ENCODE results near the gene COPG1. TPM values are rescaled to one million over a fixed set of nuclear protein-coding genes. Genes with fewer than 3 reads are reported as not detected.

Gene COPG1
- polyA plus RNA-seq, 1 of the 3 experiments (the other 2 are of a cell fraction): 114 TPM

DNA sequence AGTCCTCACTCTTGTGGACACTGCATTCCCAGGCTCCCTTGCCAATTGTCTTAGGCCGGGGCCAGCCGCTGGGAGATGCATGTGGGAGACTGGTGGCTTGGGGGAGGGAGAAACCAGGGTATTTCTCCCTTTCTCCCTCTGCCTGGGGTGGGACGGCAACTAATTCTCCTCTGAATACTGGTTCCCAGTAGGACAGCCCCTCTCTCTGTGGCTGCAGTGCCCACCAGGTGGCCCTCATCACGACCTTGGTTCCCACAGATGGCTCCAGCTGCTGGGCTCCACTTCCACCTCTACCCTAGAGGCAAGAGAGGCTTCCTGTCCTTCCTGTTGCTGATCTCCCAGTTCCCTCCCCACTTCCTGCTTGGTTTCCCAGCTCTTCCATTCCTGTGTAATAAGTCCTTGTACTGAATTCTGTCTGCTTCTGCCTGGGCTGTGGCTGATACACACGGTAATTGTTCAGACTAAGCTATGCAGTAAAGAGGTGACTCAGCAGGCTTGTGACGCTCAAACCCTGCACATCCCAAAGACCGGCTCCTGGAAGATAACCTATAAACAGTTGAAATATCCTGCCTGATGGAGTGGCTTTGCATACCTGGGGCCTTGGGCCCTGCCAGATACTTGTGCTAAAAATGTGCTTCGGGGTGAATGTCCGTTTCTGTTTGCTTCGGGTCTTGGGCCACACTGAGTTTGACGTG is 20.4 kb upstream of the COPG1 start:
- peak; percentile 42 for DNase-seq
- ChIA-PET POLR2A (no interaction called here), CTCF (interaction anchor here (0.5 to 8.8 kb wide), 2 partner anchors 17 to 176 kb away, joined by 3 to 49 read pairs; no protein-coding TSS in a partner anchor)
- TF ChIP-seq, protein P1, sequence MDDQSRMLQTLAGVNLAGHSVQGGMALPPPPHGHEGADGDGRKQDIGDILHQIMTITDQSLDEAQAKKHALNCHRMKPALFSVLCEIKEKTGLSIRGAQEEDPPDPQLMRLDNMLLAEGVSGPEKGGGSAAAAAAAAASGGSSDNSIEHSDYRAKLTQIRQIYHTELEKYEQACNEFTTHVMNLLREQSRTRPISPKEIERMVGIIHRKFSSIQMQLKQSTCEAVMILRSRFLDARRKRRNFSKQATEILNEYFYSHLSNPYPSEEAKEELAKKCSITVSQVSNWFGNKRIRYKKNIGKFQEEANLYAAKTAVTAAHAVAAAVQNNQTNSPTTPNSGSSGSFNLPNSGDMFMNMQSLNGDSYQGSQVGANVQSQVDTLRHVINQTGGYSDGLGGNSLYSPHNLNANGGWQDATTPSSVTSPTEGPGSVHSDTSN (IDR thresholded peaks at IDR 0.05): no peak
- TF ChIP-seq RAD21 (IDR thresholded peaks at IDR 0.05; ENCODE audit: low read length) (no peak), MEF2A (IDR thresholded peaks at IDR 0.05; ENCODE audit: borderline replicate concordance, low read depth) (no peak), EP300 (IDR thresholded peaks at IDR 0.05; ENCODE audit: borderline replicate concordance in 1 of 2, low read depth in 1 of 2, low read length in 1 of 2) (no peak), SIN3A (IDR thresholded peaks at IDR 0.05; ENCODE audit: borderline replicate concordance, low read depth, low read length) (0 out of 2 replicates have a peak, but pooled peaks have one; percentile 49), GABPA (IDR thresholded peaks at IDR 0.05; ENCODE audit: low read depth) (peak; percentile 53), JUND (IDR thresholded peaks at IDR 0.05) (peak; percentile 48; the same call in 1 of the 2 replicates), SMC3 (IDR thresholded peaks at IDR 0.05; ENCODE audit: low read depth, low read length) (peak; percentile 8; the same call in 1 of the 2 replicates), RXRA (IDR thresholded peaks at IDR 0.05; ENCODE audit: borderline replicate concordance, low read depth) (no peak), NRF1 (IDR thresholded peaks at IDR 0.05; ENCODE audit: low read depth, low read length) (no peak), POLR2AphosphoS5 (IDR thresholded peaks at IDR 0.05; ENCODE audit: low read depth, low read length) (no peak), FOSL2 (IDR thresholded peaks at IDR 0.05; ENCODE audit: borderline replicate concordance, low read depth) (peak; percentile 56; the same call in 1 of the 2 replicates), RFX5 (IDR thresholded peaks at IDR 0.05; ENCODE audit: low read length) (no peak), FOXJ3 (CRISPR knock-in tag; IDR thresholded peaks at IDR 0.05) (no peak), NFIC (IDR thresholded peaks at IDR 0.05; ENCODE audit: borderline replicate concordance) (no peak), GATA2 (CRISPR knock-in tag; IDR thresholded peaks at IDR 0.05) (no peak), YY1 (IDR thresholded peaks at IDR 0.05; ENCODE audit: low read depth) (no peak), TEAD4 (IDR thresholded peaks at IDR 0.05; ENCODE audit: borderline replicate concordance, insufficient read depth) (no peak), FOXM1 (IDR thresholded peaks at IDR 0.05; ENCODE audit: low read depth) (no peak), ELF1 (IDR thresholded peaks at IDR 0.05) (no peak), TAF1 (IDR thresholded peaks at IDR 0.05; ENCODE audit: borderline replicate concordance, low read depth, low read length) (peak; percentile 46; the same call in 1 of the 2 replicates)
- TF ChIP-seq, protein P2, sequence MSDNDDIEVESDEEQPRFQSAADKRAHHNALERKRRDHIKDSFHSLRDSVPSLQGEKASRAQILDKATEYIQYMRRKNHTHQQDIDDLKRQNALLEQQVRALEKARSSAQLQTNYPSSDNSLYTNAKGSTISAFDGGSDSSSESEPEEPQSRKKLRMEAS (IDR thresholded peaks at IDR 0.05; ENCODE audit: low read depth): peak; percentile 43; the same call in 1 of the 2 replicates
- TF ChIP-seq, protein P3, sequence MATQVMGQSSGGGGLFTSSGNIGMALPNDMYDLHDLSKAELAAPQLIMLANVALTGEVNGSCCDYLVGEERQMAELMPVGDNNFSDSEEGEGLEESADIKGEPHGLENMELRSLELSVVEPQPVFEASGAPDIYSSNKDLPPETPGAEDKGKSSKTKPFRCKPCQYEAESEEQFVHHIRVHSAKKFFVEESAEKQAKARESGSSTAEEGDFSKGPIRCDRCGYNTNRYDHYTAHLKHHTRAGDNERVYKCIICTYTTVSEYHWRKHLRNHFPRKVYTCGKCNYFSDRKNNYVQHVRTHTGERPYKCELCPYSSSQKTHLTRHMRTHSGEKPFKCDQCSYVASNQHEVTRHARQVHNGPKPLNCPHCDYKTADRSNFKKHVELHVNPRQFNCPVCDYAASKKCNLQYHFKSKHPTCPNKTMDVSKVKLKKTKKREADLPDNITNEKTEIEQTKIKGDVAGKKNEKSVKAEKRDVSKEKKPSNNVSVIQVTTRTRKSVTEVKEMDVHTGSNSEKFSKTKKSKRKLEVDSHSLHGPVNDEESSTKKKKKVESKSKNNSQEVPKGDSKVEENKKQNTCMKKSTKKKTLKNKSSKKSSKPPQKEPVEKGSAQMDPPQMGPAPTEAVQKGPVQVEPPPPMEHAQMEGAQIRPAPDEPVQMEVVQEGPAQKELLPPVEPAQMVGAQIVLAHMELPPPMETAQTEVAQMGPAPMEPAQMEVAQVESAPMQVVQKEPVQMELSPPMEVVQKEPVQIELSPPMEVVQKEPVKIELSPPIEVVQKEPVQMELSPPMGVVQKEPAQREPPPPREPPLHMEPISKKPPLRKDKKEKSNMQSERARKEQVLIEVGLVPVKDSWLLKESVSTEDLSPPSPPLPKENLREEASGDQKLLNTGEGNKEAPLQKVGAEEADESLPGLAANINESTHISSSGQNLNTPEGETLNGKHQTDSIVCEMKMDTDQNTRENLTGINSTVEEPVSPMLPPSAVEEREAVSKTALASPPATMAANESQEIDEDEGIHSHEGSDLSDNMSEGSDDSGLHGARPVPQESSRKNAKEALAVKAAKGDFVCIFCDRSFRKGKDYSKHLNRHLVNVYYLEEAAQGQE (IDR thresholded peaks at IDR 0.05; ENCODE audit: low read depth, low read length): no peak
- TF ChIP-seq, protein P4, sequence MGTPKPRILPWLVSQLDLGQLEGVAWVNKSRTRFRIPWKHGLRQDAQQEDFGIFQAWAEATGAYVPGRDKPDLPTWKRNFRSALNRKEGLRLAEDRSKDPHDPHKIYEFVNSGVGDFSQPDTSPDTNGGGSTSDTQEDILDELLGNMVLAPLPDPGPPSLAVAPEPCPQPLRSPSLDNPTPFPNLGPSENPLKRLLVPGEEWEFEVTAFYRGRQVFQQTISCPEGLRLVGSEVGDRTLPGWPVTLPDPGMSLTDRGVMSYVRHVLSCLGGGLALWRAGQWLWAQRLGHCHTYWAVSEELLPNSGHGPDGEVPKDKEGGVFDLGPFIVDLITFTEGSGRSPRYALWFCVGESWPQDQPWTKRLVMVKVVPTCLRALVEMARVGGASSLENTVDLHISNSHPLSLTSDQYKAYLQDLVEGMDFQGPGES (IDR thresholded peaks at IDR 0.05; ENCODE audit: low read depth, low read length): no peak
- TF ChIP-seq, protein P5, sequence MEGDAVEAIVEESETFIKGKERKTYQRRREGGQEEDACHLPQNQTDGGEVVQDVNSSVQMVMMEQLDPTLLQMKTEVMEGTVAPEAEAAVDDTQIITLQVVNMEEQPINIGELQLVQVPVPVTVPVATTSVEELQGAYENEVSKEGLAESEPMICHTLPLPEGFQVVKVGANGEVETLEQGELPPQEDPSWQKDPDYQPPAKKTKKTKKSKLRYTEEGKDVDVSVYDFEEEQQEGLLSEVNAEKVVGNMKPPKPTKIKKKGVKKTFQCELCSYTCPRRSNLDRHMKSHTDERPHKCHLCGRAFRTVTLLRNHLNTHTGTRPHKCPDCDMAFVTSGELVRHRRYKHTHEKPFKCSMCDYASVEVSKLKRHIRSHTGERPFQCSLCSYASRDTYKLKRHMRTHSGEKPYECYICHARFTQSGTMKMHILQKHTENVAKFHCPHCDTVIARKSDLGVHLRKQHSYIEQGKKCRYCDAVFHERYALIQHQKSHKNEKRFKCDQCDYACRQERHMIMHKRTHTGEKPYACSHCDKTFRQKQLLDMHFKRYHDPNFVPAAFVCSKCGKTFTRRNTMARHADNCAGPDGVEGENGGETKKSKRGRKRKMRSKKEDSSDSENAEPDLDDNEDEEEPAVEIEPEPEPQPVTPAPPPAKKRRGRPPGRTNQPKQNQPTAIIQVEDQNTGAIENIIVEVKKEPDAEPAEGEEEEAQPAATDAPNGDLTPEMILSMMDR (IDR thresholded peaks at IDR 0.05): peak; percentile 28; the same call in 1 of the 2 replicates
- Histone ChIP-seq H3K27me3 (ENCODE audit: insufficient read depth) (no peaks in the 10 kb centered on the region), H2AFZ (ENCODE audit: low read depth) (peak overlapping the region; percentile 64), H3K9ac (peak overlapping the region; percentile 15; the same call in 1 of the 2 replicates), H3K27ac (ENCODE audit: low read depth in 2 of 2, low read length in 1 of 2) (peak overlapping the region in 1 of 2 experiments; percentile 75; a peak in 2 of 4 replicates), H3F3A (replicated peaks; ENCODE audit: insufficient read depth) (peaks cover 44% of the 10 kb centered on the region), H4K20me1 (ENCODE audit: insufficient read depth) (no peaks in the 10 kb centered on the region), H3K36me3 (replicated peaks in 1 of 2; ENCODE audit: control insufficient read depth in 1 of 2, insufficient read depth in 2 of 2, low read length in 1 of 2) (no peaks in the 10 kb centered on the region), H3K9me3 (no peaks in the 10 kb centered on the region), H3K4me3 (ENCODE audit: low read depth in 2 of 2, low read length in 1 of 2) (no peak overlapping the region), H3K79me2 (ENCODE audit: insufficient read depth) (no peaks in the 10 kb centered on the region), H3K4me1 (ENCODE audit: control insufficient read depth in 1 of 2, insufficient read depth in 2 of 2, low read depth in 1 of 2, low read length in 1 of 2) (peaks cover 3 to 32% of the 10 kb centered on the region in 2 experiments; a peak in 2 of 4 replicates), H3K4me2 (peak overlapping the region; percentile 28; the same call in 1 of the 2 replicates), H3K9me2 (no peaks in the 10 kb centered on the region)
- WGBS (ENCODE audit: low lambda C conversion rate): 65% methylated on average over 11 of the region's 11 CpGs
